HUDEP-2 (cell line): ENCODE results near the gene DDX54.

Experiments
- DNase-seq, 76 experiments: peaks; one replicate each; lab custom pipeline; 2025; ENCODE audit not compliant: unreplicated experiment in 76 of 76; lab: John Stamatoyannopoulos, UW

The DDX54 gene

DNA sequence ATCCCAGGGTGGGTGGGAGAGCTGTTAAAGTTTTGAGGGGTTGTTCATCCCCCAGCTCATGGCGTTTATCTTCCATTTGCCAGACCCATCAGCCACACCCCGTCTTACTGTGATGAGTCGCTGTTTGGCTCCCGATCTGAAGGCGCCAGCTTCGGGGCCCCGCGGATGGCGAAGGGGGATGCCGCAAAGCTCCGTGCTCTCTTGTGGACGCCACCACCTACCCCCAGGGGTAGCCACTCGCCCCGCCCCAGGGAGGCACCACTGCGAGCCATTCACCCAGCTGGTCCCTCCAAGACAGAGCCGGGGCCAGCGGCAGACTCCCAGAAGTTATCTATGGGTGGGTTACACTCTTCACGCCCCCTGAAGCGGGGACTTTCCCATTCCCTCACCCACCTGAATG lies 5.9 kb upstream of the DDX54 start:
- DNase-seq: peak in 45 of 76 experiments; percentile 6 to 65 (median 35)

- peak in 69 of 76 experiments; percentile 8 to 89 (median 48) for DNase-seq
Measured at GRCh38 chr12:113190761-113191160, 5.5 kb upstream of the DDX54 start.

DNA sequence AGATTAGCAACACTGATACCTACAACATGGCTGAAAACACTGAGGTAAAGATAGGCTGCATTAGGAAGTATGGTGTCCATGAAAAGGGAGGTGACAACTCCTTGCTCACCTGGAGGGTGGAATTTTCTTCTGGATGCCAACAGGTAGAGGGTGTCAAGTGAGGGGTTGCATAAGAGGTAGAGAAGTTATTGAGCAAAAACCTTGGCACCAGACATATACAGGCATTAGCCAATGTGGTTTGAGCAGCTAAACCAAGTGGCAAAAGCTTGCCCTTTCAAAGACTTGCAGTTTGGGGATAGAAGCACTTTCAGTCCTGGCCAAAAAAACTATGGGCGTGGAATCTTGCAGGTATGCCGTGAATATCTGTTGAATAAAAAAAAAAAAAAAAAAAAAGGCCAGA lies 4.1 kb upstream of the DDX54 start:
- DNase-seq: no peak

DNA sequence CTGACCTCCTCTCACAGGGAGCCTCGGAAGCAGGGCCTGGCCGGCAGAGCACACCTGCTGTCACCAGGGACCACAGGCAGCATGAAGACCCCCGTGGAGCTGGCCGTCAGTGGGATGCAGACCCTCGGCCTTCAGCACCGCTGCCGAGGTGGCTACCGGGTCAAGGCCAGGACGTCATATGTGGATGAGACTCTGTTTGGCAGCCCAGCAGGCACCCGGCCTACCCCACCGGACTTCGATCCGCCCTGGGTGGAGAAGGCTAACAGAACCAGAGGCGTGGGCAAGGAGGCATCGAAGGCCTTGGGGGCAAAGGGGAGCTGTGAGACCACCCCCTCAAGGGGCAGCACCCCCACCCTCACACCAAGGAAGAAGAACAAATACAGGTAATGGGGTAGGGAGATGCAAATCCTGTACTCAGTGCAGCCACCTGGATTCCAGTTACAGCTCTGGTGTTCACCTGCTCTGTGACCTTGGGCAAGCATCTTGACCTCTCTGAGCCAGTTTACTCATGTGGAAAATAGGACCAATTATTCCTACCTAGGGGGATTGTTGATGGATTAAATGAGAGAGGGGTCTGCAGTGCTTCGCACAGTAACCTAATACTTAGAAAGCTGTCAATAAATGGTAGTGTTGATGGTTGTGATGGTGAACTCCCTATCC lies 1.5 kb upstream of the DDX54 start:
- DNase-seq: no peak

GRCh38 chr12:113186033-113186365 lies 721 bp upstream of the DDX54 start:
- DNase-seq: peak in 16 of 76 experiments; percentile 12 to 55 (median 26)

DNA sequence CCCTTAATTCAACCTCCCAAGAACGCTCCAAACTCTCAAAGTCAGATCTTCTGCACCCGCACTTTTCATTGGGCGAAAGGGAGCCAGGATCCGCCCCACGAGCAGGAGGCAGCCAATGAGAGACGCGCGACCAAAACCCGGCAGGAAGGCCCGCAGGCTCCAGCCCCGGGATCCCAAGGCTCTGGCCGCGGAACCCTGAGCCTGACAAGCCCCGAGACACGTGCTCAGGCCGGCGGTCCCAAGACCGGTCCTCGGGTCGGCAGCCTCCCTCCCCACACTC lies 438 bp downstream of the DDX54 start:
- peak in 74 of 76 experiments; percentile 17 to 94 (median 81) for DNase-seq

DNA sequence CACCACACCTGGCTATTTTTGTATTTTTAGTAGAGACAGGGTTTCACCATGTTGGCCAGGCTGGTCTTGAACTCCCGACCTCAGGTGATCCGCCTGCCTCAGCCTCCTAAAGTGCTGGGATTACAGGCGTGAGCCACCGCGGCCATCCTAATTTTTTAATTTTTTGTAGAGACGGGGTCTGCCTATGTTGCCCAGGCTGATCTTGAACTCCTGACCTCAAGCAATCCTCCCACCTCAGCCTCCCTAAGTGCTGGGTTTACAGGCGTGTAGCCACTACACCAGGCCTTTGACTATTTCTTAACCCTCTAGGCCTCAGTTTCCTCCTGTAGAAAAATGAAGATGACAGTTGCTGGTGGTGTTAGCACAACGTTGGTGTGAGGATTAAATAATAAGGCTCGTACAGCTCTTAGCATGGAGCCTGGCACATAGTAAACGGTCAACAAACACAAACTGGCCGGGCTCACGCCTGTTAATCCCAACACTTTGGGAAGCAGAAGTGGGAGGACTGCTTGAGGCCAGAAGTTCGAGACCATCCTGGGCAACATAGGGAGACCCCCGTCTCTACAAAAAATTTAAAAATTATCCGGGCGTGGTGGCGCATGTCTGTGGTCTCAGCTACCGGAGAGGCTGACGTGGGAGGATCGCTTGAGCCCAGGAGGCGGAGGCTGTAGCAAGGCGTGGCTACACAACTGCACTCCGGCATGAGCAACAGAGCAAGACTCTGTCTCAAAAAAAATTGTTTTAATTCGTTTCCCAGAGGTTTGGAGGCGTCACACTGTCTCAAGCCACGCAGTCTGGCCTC lies 979 bp downstream of the DDX54 start:
- peak in 47 of 76 experiments; percentile 12 to 94 (median 75) for DNase-seq

- no peak for DNase-seq
Measured at GRCh38 chr12:113183030-113183589, 2.2 kb downstream of the DDX54 start.

GRCh38 chr12:113181975-113182374 lies 3.3 kb downstream of the DDX54 start:
- DNase-seq: no peak

GRCh38 chr12:113180333-113180732 lies 4.9 kb downstream of the DDX54 start:
- no peak for DNase-seq

DNA sequence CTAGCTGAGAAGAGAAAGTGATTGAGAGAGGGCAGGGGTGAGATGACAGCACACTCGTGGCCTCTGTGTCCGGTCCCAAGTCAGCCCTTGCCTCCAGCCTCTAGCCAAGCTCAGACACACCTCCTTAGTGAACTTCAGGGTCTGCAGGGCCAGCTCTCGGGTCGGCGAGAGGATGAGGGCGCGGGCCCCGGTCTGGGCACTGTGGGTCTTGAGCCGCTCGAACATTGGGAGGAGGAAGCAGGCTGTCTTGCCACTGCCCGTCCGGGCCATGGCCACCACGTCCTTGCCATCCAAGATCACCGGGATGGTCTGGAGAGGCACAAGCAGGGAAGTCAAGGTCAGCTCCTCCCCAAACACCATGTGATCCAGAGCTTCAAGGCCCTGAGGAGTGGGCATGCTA lies 6.3 kb downstream of the DDX54 start:
- DNase-seq: no peak

DNA sequence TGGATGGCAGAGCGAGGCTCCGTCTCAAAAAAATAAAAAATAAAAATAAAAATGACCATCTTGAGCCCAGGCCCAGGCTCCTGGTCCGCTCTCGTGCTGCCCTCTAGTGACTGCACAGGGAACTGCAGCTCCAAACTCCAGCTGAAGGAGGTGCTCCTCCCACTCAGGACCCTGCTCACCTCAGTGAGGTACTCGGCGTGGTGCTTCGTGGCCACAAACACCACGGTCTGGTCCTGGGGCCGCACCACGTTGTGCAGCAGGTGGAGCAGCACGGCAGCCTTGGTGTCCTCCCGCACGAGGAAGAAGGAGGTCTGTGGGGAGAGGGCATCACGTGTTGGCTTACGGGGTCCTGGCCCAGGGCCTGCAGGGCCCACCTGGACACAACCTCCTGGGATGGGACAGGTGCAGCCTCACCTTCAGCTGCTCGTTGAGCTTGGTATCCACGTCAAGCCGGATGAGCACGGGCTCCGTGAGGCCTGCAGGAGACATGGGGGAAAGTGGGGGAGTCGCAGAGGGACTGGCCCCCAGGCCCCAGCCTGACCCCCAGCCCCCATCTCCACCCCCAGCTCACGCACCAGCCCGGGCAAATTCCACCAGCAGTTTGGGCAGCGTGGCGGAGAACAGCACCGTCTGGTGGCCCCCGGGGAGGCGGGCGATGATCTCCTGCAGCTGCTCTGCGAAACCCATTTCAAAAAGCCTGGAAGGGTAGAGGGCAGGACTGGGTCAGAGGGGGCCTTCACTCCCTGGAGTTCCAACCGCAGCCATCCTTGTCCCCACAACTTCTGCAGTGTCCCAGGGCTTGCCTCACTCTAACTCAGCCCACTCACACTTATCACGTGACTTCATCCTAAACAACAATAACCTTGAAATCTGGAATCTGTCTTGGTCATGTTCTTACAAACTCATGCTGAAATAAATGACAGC lies 10.6 kb downstream of the DDX54 start:
- DNase-seq: peak in 59 of 76 experiments; percentile 7 to 77 (median 42)

- no peak for DNase-seq
Measured at GRCh38 chr12:113173081-113173698, 12.1 kb downstream of the DDX54 start.

DNA sequence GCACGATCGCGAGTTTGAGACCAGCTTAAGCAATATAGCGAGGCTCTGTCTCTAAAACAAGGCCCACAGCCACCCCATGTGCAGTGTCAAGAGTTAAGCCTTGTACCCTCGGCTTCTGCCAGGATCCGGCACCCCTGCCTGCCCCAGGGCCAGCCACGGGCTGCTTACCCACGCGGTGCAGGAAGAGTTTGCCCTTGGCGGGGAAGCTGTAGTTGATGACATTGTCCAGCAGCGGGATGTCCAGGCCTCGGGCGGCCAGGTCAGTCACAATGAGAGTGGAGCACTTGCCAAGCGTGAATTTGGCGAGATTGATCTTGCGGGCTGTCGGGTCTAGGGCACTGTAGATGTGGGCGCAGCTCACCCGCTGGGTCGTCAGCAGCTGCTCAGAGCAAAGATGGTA lies 13.1 kb downstream of the DDX54 start:
- DNase-seq: no peak

GRCh38 chr12:113171543-113171942 lies 13.7 kb downstream of the DDX54 start:
- DNase-seq: no peak

- no peak for DNase-seq
Measured at GRCh38 chr12:113170926-113171325, 14.4 kb downstream of the DDX54 start.

GRCh38 chr12:113170457-113170856 lies 14.8 kb downstream of the DDX54 start:
- DNase-seq: no peak

DNA sequence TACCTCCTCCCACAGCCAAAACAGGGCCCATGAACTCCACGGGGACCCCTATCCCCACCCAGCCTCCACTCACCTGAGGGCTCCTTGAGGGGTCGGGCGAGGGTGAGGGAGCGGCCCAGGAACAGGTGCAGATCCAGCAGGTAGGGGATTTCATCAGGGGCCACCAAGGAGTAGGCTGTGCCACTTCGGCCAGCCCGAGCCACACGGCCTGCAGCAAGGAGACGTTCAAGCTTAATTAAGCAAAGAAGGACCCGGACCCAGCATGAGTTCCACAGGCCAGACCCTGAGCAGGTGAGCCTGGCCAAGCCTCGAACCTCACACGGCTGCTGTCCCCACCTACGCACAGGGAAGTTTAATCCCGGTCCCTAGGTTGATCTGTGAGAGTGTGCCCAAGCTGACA lies 15.6 kb downstream of the DDX54 start:
- DNase-seq: no peak

DNA sequence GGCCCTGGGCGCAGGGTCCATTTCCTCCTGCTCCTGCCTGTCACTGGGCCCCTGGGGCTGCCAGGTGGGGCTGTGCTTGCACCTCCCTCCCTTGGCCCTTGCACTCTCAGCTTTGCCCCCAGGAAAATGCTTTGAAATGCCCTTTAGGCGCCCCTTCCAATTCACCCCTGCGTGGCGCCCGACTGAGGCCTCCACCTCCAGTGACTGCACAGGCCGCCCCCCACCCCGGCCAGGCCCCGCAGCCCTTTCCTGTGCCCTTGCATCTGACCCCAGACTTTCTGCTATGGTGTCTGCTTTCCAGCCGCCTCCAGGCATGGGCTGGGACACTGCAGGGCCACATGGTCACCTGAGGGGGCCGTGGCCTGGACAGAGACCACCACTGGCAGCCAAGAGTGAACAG lies 17.4 kb downstream of the DDX54 start:
- DNase-seq: no peak

DNA sequence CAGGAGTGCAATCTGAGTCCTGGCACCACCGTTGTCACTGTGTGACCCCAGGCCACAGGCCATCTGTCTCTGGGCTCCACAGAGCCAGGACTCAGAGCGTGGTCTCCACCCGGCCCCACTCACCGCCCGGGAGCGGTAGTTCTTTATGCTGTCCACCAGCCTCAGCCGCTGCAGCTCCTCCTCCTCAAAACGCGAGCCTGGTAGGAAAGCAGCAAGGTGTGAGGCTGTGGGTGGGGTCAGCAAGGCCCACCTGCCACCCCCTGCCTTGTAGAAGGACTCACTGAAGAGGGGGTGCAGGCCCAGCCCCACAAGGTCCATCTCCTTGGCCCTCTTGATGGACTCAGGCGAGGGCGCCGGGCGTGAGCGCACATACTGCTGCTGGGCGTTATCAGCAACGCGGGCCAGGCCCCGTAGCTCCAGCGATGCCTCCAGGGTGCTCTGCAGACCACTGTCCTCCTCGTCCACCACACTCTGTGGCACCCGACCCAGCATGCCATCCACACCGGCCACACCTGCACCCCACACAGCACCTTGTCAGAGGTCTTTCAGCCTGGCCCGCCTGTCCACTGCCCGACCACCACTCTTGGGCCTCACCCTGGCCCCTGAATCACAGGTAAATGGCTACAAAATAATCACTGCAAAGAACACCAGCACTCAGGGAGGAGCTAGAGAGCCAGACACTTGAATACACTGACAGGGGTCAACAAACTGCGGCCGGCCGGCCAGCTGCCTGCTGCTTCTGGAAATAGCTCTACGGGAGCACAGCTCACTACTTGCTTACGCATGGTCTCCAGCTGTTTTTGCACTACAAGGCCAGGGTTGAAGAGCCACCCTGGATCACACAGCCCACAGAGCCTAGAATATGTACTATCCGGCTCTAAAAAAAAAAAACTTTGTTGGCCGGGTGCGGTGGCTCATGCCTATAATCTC lies 19.5 kb downstream of the DDX54 start:
- DNase-seq: no peak
